ENCODE results near the gene FAM200B. TPM values are rescaled to one million over a fixed set of nuclear protein-coding genes. Genes with fewer than 3 reads are reported as not detected.

Gene FAM200B
- total RNA-seq, 2 experiments from 2014 or later: 9.8 to 13.3 TPM

GRCh38 chr4:15682242-15683142 lies 865 bp downstream of the FAM200B start:
- peaks cover 37% of the 10 kb centered on the region for H3K4me1 Mint-ChIP-seq
- intact Hi-C loops (cut with DNase I, micrococcal nuclease): loop anchor here (2.0 to 10.0 kb wide), 3 partner anchors 20 to 1652 kb away; partner anchors contain the start of genes BST1 (in 1 of the 2) and CD38 (in 1 of the 2)

GRCh38 chr4:15683143-15683495 lies 1.5 kb downstream of the FAM200B start:
- Mint-ChIP-seq H3K4me3 (peak overlapping the region; percentile 98), H3K27me3 (no peaks in the 10 kb centered on the region), H3K27ac (no peak overlapping the region), H3K36me3 (ENCODE audit: low read depth) (peaks cover 36% of the 10 kb centered on the region), H3K9me3 (ENCODE audit: low read depth) (no peaks in the 10 kb centered on the region), H3K4me1 (peaks cover 34% of the 10 kb centered on the region)
- DNase-seq: no peak
- CTCF ChIA-PET: interaction anchor here (1.0 to 2.4 kb wide), 5 partner anchors 30 to 273 kb away, joined by 3 to 11 read pairs (median 5); no protein-coding TSS in a partner anchor
- ATAC-seq: no peak
- POLR2A ChIA-PET: no interaction called here
- intact Hi-C loops (cut with DNase I, micrococcal nuclease): loop anchor here (2.0 to 10.0 kb wide), 3 partner anchors 20 to 1652 kb away; partner anchors contain the start of genes BST1 (in 1 of the 2) and CD38 (in 1 of the 2)

More at GRCh38 chr4:15682242-15683142, 865 bp downstream of the FAM200B start:
- Mint-ChIP-seq H3K4me3 (peak overlapping the region; percentile 98), H3K27ac (peak overlapping the region; percentile 96), H3K27me3 (no peaks in the 10 kb centered on the region), H3K36me3 (ENCODE audit: low read depth) (peaks cover 35% of the 10 kb centered on the region), H3K9me3 (ENCODE audit: low read depth) (no peaks in the 10 kb centered on the region)
- CTCF ChIA-PET: interaction anchor here (0.5 to 2.4 kb wide), 8 partner anchors 29 to 499 kb away, joined by 3 to 11 read pairs (median 4); no protein-coding TSS in a partner anchor
- ATAC-seq (no peak), DNase-seq (no peak)
- POLR2A ChIA-PET: interaction anchor here (0.6 to 1.0 kb wide), 2 partner anchors 23 to 28 kb away, joined by 4 to 8 read pairs; no protein-coding TSS in a partner anchor

GRCh38 chr4:15684498-15684897 lies 2.9 kb downstream of the FAM200B start:
- Mint-ChIP-seq H3K4me3 (no peak overlapping the region), H3K4me1 (peaks cover 32% of the 10 kb centered on the region), H3K27ac (no peak overlapping the region), H3K9me3 (ENCODE audit: low read depth) (no peaks in the 10 kb centered on the region), H3K27me3 (no peaks in the 10 kb centered on the region), H3K36me3 (ENCODE audit: low read depth) (peaks cover 39% of the 10 kb centered on the region)
- CTCF ChIA-PET: interaction anchor here (0.6 to 1.9 kb wide), 5 partner anchors 10 to 272 kb away, joined by 3 to 6 read pairs (median 4); no protein-coding TSS in a partner anchor
- ATAC-seq: no peak
- POLR2A ChIA-PET: no interaction called here
- intact Hi-C loops (cut with DNase I, micrococcal nuclease): loop anchor here (5.0 to 10.0 kb wide), 2 partner anchors 93 to 1650 kb away; partner anchors contain the start of gene CD38 (in 1 of the 2)
- DNase-seq: no peak

GRCh38 chr4:15688051-15688450 lies 6.4 kb downstream of the FAM200B start:
- no peaks in the 10 kb centered on the region for H3K9me3 Mint-ChIP-seq (ENCODE audit: low read depth)
- CTCF ChIA-PET: interaction anchor here (0.7 to 1.0 kb wide), 3 partner anchors 34 to 118 kb away, joined by 3 to 4 read pairs (median 3); no protein-coding TSS in a partner anchor
- H3K27me3 Mint-ChIP-seq: no peaks in the 10 kb centered on the region
- DNase-seq (no peak), ATAC-seq (no peak)
- no peak overlapping the region for H3K4me3 Mint-ChIP-seq
- H3K27ac Mint-ChIP-seq: no peak overlapping the region
- peaks cover 25% of the 10 kb centered on the region for H3K36me3 Mint-ChIP-seq (ENCODE audit: low read depth)
- POLR2A ChIA-PET: no interaction called here
- peaks cover 15% of the 10 kb centered on the region for H3K4me1 Mint-ChIP-seq
- intact Hi-C loops (cut with DNase I, micrococcal nuclease): loop anchor here in 1 of 2 experiments (10.0 kb wide), 1 partner anchor 1647 kb away; no protein-coding TSS in a partner anchor

GRCh38 chr4:15689540-15689939 lies 7.9 kb downstream of the FAM200B start:
- Mint-ChIP-seq H3K9me3 (ENCODE audit: low read depth) (no peaks in the 10 kb centered on the region), H3K36me3 (ENCODE audit: low read depth) (peaks cover 25% of the 10 kb centered on the region), H3K27me3 (no peaks in the 10 kb centered on the region), H3K4me3 (no peak overlapping the region), H3K27ac (no peak overlapping the region), H3K4me1 (peaks cover 5% of the 10 kb centered on the region)
- CTCF ChIA-PET: interaction anchor here (0.8 kb wide), 1 partner anchor 313 kb away, joined by 3 read pairs; no protein-coding TSS in a partner anchor
- ATAC-seq: no peak
- POLR2A ChIA-PET: no interaction called here
- intact Hi-C loops (cut with DNase I, micrococcal nuclease): loop anchor here in 1 of 2 experiments (10.0 kb wide), 1 partner anchor 1645 kb away; no protein-coding TSS in a partner anchor
- DNase-seq: no peak

GRCh38 chr4:15690020-15690809 lies 8.6 kb downstream of the FAM200B start:
- peaks cover 21% of the 10 kb centered on the region for H3K36me3 Mint-ChIP-seq (ENCODE audit: low read depth)
- H3K27me3 Mint-ChIP-seq: no peaks in the 10 kb centered on the region
- no peak for DNase-seq
- no peak overlapping the region for H3K4me3 Mint-ChIP-seq
- no peaks in the 10 kb centered on the region for H3K9me3 Mint-ChIP-seq (ENCODE audit: low read depth)
- ChIA-PET POLR2A (no interaction called here), CTCF (interaction anchor here (1.0 kb wide), 1 partner anchor 15 kb away, joined by 3 read pairs; no protein-coding TSS in a partner anchor)
- no peak for ATAC-seq
- intact Hi-C loops (cut with DNase I, micrococcal nuclease): no loop called here
- peaks cover 2% of the 10 kb centered on the region for H3K4me1 Mint-ChIP-seq
- H3K27ac Mint-ChIP-seq: no peak overlapping the region

- POLR2A ChIA-PET: no interaction called here
- Mint-ChIP-seq H3K27me3 (no peaks in the 10 kb centered on the region), H3K36me3 (ENCODE audit: low read depth) (peaks cover 12% of the 10 kb centered on the region), H3K9me3 (ENCODE audit: low read depth) (no peaks in the 10 kb centered on the region), H3K4me3 (no peak overlapping the region), H3K27ac (no peak overlapping the region), H3K4me1 (no peaks in the 10 kb centered on the region)
- CTCF ChIA-PET: interaction anchor here (1.0 to 1.3 kb wide), 2 partner anchors 15 to 16 kb away, joined by 3 read pairs; no protein-coding TSS in a partner anchor
- ATAC-seq (no peak), DNase-seq (no peak)
- intact Hi-C loops (cut with DNase I, micrococcal nuclease): no loop called here
Measured at GRCh38 chr4:15691346-15692135, 9.9 kb downstream of the FAM200B start.

- Mint-ChIP-seq H3K27me3 (peaks cover 6% of the 10 kb centered on the region), H3K27ac (no peak overlapping the region), H3K4me3 (no peak overlapping the region), H3K36me3 (ENCODE audit: low read depth) (peaks cover 3% of the 10 kb centered on the region), H3K4me1 (no peaks in the 10 kb centered on the region), H3K9me3 (ENCODE audit: low read depth) (no peaks in the 10 kb centered on the region)
- intact Hi-C loops (cut with DNase I, micrococcal nuclease): no loop called here
- ChIA-PET POLR2A (no interaction called here), CTCF (interaction anchor here (1.0 to 1.3 kb wide), 2 partner anchors 16 to 19 kb away, joined by 3 to 4 read pairs; no protein-coding TSS in a partner anchor)
- no peak for DNase-seq
- no peak for ATAC-seq
Measured at GRCh38 chr4:15692602-15693001, 11.0 kb downstream of the FAM200B start.

GRCh38 chr4:15694431-15694830 lies 12.8 kb downstream of the FAM200B start:
- no peak overlapping the region for H3K4me3 Mint-ChIP-seq
- intact Hi-C loops (cut with DNase I, micrococcal nuclease): no loop called here
- H3K36me3 Mint-ChIP-seq (ENCODE audit: low read depth): no peaks in the 10 kb centered on the region
- no peak overlapping the region for H3K27ac Mint-ChIP-seq
- CTCF ChIA-PET: interaction anchor here (0.7 to 1.4 kb wide), 5 partner anchors 10 to 1007 kb away, joined by 3 to 7 read pairs (median 3); no protein-coding TSS in a partner anchor
- no peak for ATAC-seq
- no peaks in the 10 kb centered on the region for H3K9me3 Mint-ChIP-seq (ENCODE audit: low read depth)
- no peaks in the 10 kb centered on the region for H3K4me1 Mint-ChIP-seq
- POLR2A ChIA-PET: no interaction called here
- no peak for DNase-seq
- H3K27me3 Mint-ChIP-seq: peaks cover 8% of the 10 kb centered on the region

- DNase-seq (no peak), ATAC-seq (no peak)
- Mint-ChIP-seq H3K27me3 (peaks cover 14% of the 10 kb centered on the region), H3K27ac (no peak overlapping the region), H3K4me1 (no peaks in the 10 kb centered on the region), H3K9me3 (ENCODE audit: low read depth) (no peaks in the 10 kb centered on the region), H3K4me3 (no peak overlapping the region), H3K36me3 (ENCODE audit: low read depth) (no peaks in the 10 kb centered on the region)
- intact Hi-C loops (cut with DNase I, micrococcal nuclease): no loop called here
- CTCF ChIA-PET: interaction anchor here (0.7 to 1.4 kb wide), 5 partner anchors 10 to 1006 kb away, joined by 3 to 7 read pairs (median 3); no protein-coding TSS in a partner anchor
- POLR2A ChIA-PET: no interaction called here
Measured at GRCh38 chr4:15695240-15695699, 13.6 kb downstream of the FAM200B start.
